GM12878 (cell line): Measurements from ENCODE around the gene RANBP3. TPM values are rescaled to one million over a fixed set of nuclear protein-coding genes. Genes with fewer than 3 reads are reported as not detected.

Experiments
- ATAC-seq: fragments of 200-7000 bp; cut with Tn5 transposase; 3 replicates; pipeline ENCODE4 v1.9.1; 2020; ENCODE audit warnings: mild to moderate bottlenecking, moderate library complexity
- BruUV-seq: library from RNA; stranded (reverse); fragments of 400-500 nt; replicated peaks from 2 replicates; lab custom pipeline; 2021; lab: Mats Ljungman, UMichigan
- CTCF ChIA-PET: fragments of 300-600 bp; sonication (Branson Sonifier 250); formaldehyde crosslinking; extraction: SDS; loops from one replicate; lab custom pipeline; 2021; ENCODE audit warnings: inconsistent platforms; lab: Yijun Ruan, JAX
- POLR2A ChIA-PET: fragments of 350-600 bp; formaldehyde crosslinking; extraction: SDS; loops from one replicate; lab custom pipeline; 2021; ENCODE audit warnings: inconsistent platforms; lab: Charles Lee
- RAD21 ChIA-PET: fragments of 300-600 bp; sonication (Branson Sonifier 250); formaldehyde crosslinking; loops from one replicate; lab custom pipeline; 2023; ENCODE audit warnings: antibody characterized with exemption; ENCODE audit not compliant: unreplicated experiment; lab: Charles Lee
- SMC1A ChIA-PET: fragments of 300-600 bp; sonication (Branson Sonifier 250); formaldehyde crosslinking; loops from one replicate; lab custom pipeline; 2023; ENCODE audit not compliant: unreplicated experiment, uncharacterized antibody; lab: Charles Lee
- DNase-seq: peaks from one replicate; pipeline ENCODE4 v3.0.0-alpha.2; 2011; ENCODE audit warnings: low read depth, low spot score
- FAIRE-seq: peaks from 3 replicates; lab custom pipeline; 2011; peaks lifted over from hg19 to GRCh38; lab: Jason Lieb, UNC
- H2AFZ ChIP-seq: 2 replicates; pipeline ENCODE4 v1.6.0; 2011; ENCODE audit warnings: low read depth, low read length, control low read depth; ENCODE audit not compliant: control insufficient read depth
- H3K27ac ChIP-seq: 2 replicates; pipeline ENCODE4 v1.5.1; 2011; ENCODE audit warnings: control low read depth; ENCODE audit not compliant: control insufficient read depth, insufficient read depth
- H3K27me3 ChIP-seq, 2 experiments: replicated peaks in 1 of 2; 2 replicates each; pipeline versions ENCODE4 v1.6.0 to v1.6.1; 2011; ENCODE audit warnings: low read length in 1 of 2; ENCODE audit not compliant: control insufficient read depth in 2 of 2, insufficient read depth in 2 of 2
- H3K36me3 ChIP-seq, 2 experiments: 2 replicates each; pipeline ENCODE4 v1.5.1; 2011; ENCODE audit warnings: low read length in 1 of 2; ENCODE audit not compliant: control insufficient read depth in 2 of 2, insufficient read depth in 2 of 2
- H3K4me1 ChIP-seq: 2 replicates; pipeline ENCODE4 v1.6.1; 2011; ENCODE audit warnings: mild to moderate bottlenecking, low read length, moderate library complexity, mixed read lengths; ENCODE audit not compliant: control insufficient read depth, insufficient read depth
- H3K4me2 ChIP-seq: 2 replicates; pipeline ENCODE4 v1.6.0; 2011; ENCODE audit warnings: control low read depth; ENCODE audit not compliant: control insufficient read depth, insufficient read depth
- H3K4me3 ChIP-seq: fragments of 200-600 bp; sonication (generic); 2 replicates; pipeline ENCODE4 v1.5.1; 2016
- H3K79me2 ChIP-seq: 2 replicates; pipeline ENCODE4 v1.6.0; 2011; ENCODE audit warnings: low read length; ENCODE audit not compliant: control insufficient read depth, insufficient read depth
- H3K9ac ChIP-seq: 2 replicates; pipeline ENCODE4 v1.8.0; 2011; ENCODE audit warnings: low read length, control low read depth, mixed read lengths; ENCODE audit not compliant: control insufficient read depth, insufficient read depth
- H3K9me3 ChIP-seq: replicated peaks from 3 replicates; pipeline ENCODE4 v1.5.1; 2011; ENCODE audit warnings: mild to moderate bottlenecking, low read length; ENCODE audit not compliant: control insufficient read depth, insufficient read depth
- H4K20me1 ChIP-seq: 2 replicates; pipeline ENCODE4 v1.6.0; 2011; ENCODE audit not compliant: control insufficient read depth, insufficient read depth
- LARP7 ChIP-seq: fragments of 450-650 bp; IDR thresholded peaks from 2 replicates; pipeline ENCODE4 v1.6.1; 2017; ENCODE audit warnings: mild to moderate bottlenecking
- MEF2B ChIP-seq: fragments of 450-650 bp; IDR thresholded peaks from 2 replicates; pipeline ENCODE4 v1.6.1; 2018; ENCODE audit warnings: mild to moderate bottlenecking, moderate library complexity; ENCODE audit not compliant: partially characterized antibody, poor library complexity, severe bottlenecking
- PML ChIP-seq: IDR thresholded peaks from 2 replicates; pipeline ENCODE4 v1.6.1; 2012; ENCODE audit warnings: low read length, inconsistent platforms
- REST ChIP-seq: IDR thresholded peaks from 2 replicates; pipeline ENCODE4 v1.6.1; 2012; ENCODE audit warnings: mild to moderate bottlenecking, low read depth, low read length
- TCF12 ChIP-seq: IDR thresholded peaks from 2 replicates; pipeline ENCODE4 v1.6.1; 2011; ENCODE audit warnings: low read depth, mild to moderate bottlenecking, low read length
- WGBS: methylation state at CpG from one replicate; pipeline ENCODE4 v1.1.6; 2016; ENCODE audit warnings: low lambda C conversion rate; ENCODE audit not compliant: insufficient replicate concordance, insufficient coverage; ENCODE audit errors: missing lambda C conversion rate; 5-methylcytosine and 5-hydroxymethylcytosine counted together
- in situ Hi-C: fragments of 300-500 bp; cut with MboI; formaldehyde crosslinking; loops from 9 replicates; pipeline ENCODE4 v1.14.3; 2018; ENCODE audit warnings: mixed read lengths
- intact Hi-C: fragments of 100-400 bp; cut with micrococcal nuclease; formaldehyde crosslinking; loops from one replicate; pipeline ENCODE4 v1.14.2; 2022; ENCODE audit not compliant: unreplicated experiment
- polyA plus RNA-seq, 11 experiments: library from polyadenylated mRNA; depleted of rRNA in 4 of 11; unstranded in 6 of 11; stranded (reverse) in 5 of 11; fragments of >200 nt; fragmentation: Nextera tagmentation in 4 of 11; fragmentation: Illumina TruSeq in 1 of 11; extraction: Ambion mirVana in 4 of 11; extraction: Trizol in 1 of 11; gene quantifications; 1 replicate in 1 of 11; 2 replicates in 10 of 11; pipeline versions ENCODE4 v1.2.1 to v1.2.3, GENCODE V29; 2011 to 2016; ENCODE audit warnings: inconsistent platforms in 2 of 11, missing spikeins in 2 of 11, low read depth in 1 of 11
- total RNA-seq, 4 experiments: library from RNA; depleted of rRNA in 3 of 4; stranded (reverse); fragments of >200 nt in 3 of 4; fragmentation: Illumina TruSeq in 1 of 4; extraction: Trizol in 1 of 4; gene quantifications; 2 replicates each; pipeline versions ENCODE4 v1.2.1 to v1.2.3, GENCODE V29; 2013 to 2021

The RANBP3 gene
- total and polyA plus RNA-seq, 10 of the 15 experiments (the other 5 are each of a cell fraction or from before 2014, with no cell fraction given) = 1.1 to 81.6 (median 60.0) TPM

GRCh38 chr19:5972355-5972731 lies 5.6 kb downstream of the RANBP3 start:
- SMC1A ChIA-PET = interaction anchor here (0.5 to 2.6 kb wide), 4 partner anchors 12 to 1432 kb away, joined by 3 to 9 read pairs (median 4); no protein-coding TSS in a partner anchor
- in situ Hi-C loops = no loop called here

More at GRCh38 chr19:5972355-5972731, 5.6 kb downstream of the RANBP3 start:
- ChIA-PET CTCF (interaction anchor here (1.9 to 4.0 kb wide), 4 partner anchors 13 to 168 kb away, joined by 7 to 19 read pairs (median 8); no protein-coding TSS in a partner anchor), RAD21 (interaction anchor here (0.6 kb wide), 1 partner anchor 9 kb away, joined by 3 read pairs; no protein-coding TSS in a partner anchor), POLR2A (interaction anchor here (0.6 kb wide), 1 partner anchor 382 kb away, joined by 7 read pairs; no protein-coding TSS in a partner anchor)
- no peak for ATAC-seq
- intact Hi-C loops = no loop called here
- Histone ChIP-seq H2AFZ (no peak overlapping the region), H3K4me3 (no peak overlapping the region), H3K4me1 (peaks cover 31% of the 10 kb centered on the region), H3K4me2 (no peak overlapping the region), H3K36me3 (peaks cover 6 to 11% of the 10 kb centered on the region in 2 experiments), H3K27me3 (no peaks in the 10 kb centered on the region), H3K9me3 (no peaks in the 10 kb centered on the region), H3K9ac (no peak overlapping the region), H3K27ac (no peak overlapping the region), H3K79me2 (peaks cover 84% of the 10 kb centered on the region), H4K20me1 (peaks cover 21% of the 10 kb centered on the region)
- no peak for TF ChIP-seq LARP7
- TF ChIP-seq MEF2B = no peak
- peak; percentile 76; the same call in 1 of the 2 replicates for TF ChIP-seq REST
- no peak for TF ChIP-seq PML
- no peak for TF ChIP-seq TCF12
- TSS peak; percentile 2 for BruUV-seq
- WGBS = 87% methylated on average over 9 of the region's 9 CpGs
- DNase-seq = no peak
- FAIRE-seq = no peak
